HG03432 (cell line): ENCODE results near the gene EIF1AD.
"Not testable (repeated sequence)": the region's sequence is repeated elsewhere in the genome, so short reads cannot be mapped to it uniquely, and the experiment has no call there.

ENCODE experiments used
- ATAC-seq: cut with Tn5 transposase; IDR thresholded peaks from one replicate; pipeline ENCODE4 v1.9.1; 2021; ENCODE audit warnings: mild to moderate bottlenecking, moderate library complexity; ENCODE audit not compliant: unreplicated experiment

EIF1AD gene, protein sequence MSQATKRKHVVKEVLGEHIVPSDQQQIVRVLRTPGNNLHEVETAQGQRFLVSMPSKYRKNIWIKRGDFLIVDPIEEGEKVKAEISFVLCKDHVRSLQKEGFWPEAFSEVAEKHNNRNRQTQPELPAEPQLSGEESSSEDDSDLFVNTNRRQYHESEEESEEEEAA

DNA sequence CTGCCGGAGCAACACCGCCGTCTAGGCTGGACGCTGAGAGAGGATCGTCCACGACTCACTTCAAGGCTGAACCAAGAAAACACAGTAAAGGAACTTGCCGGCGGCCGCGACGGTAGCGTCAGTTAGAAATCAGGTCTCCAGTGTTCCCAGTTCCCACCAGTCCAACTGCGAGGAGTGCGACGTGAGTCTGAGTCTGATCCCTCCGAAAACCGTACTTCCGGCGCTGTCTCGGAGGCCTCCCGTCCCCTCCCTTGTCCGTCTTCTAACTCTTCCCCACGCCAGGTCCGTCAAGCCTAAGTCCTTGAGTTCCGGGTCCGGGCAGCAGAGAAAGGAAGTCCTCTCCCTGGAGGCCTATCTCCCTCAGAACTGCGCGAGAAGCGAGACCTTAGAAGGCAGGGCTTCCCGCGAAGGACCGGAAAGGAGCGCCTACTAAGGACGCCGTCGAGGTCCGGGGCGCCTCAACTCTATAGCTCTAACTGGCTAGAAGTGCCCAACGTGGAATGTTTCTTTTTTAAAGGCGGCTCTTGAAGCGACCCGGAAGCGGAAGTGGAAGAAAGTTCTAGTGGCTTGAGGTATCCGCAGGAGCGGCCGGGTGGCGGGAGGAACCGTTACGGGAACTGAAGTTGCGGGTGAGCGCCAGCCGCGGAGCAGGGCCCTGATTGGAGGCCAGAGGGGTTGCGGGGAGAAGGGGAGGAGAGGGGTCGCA, at the start of gene EIF1AD, which contains the start of gene BANF1:
Gene EIF1AD (minus strand): TSS at position 216 of the 706 bp plus-strand sequence. CDS start 1,768 bp downstream, outside the sequence.
Gene BANF1 (plus strand): TSS at position 562 of the 706 bp plus-strand sequence. CDS start 748 bp downstream, outside the sequence.
- ATAC-seq: peak; percentile 73

- no peak for ATAC-seq
Measured at GRCh38 chr11:66051371-66051765, 49.4 kb upstream of the EIF1AD start.

DNA sequence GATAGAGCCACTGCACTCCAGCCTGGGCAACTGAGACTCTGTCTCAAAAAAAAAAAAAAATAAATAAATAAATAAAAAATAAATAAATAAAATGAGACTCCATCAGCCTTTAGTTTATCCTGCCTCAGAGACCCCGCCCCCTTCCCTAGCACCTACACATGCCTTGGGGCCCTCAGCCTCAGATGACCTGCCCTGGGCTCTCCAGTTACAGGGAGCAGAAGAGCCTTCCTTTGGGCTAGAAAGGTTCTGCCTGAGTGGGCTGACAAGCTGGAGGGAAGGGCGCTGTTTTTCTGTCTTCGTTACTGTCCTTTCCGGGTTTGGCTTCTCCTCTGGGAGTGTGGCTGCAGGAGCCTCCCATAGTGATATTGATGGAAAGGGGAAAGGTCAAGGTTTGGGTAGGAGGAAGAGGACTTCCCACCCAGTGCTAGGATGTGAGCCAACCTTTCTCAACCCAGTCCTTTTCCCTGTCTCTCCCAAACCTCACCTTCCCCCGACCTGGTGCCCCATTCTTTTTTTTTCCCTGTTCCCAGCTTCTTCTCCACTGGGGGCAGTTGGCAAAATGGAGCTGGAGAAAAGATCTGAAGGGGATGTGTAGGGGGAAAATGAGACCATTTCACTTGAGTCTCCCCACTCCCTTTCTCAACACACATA, 48.7 kb upstream of the EIF1AD start:
- ATAC-seq: no peak

GRCh38 chr11:66048547-66049323, 46.8 kb upstream of the EIF1AD start, which contains the start of gene GAL3ST3:
Gene GAL3ST3 (minus strand): TSS chr11:66049161. CDS start chr11:66045415, 3,746 bp downstream.
- ATAC-seq: no peak

- ATAC-seq: no peak
Measured at GRCh38 chr11:66047541-66048365, 45.8 kb upstream of the EIF1AD start.

DNA sequence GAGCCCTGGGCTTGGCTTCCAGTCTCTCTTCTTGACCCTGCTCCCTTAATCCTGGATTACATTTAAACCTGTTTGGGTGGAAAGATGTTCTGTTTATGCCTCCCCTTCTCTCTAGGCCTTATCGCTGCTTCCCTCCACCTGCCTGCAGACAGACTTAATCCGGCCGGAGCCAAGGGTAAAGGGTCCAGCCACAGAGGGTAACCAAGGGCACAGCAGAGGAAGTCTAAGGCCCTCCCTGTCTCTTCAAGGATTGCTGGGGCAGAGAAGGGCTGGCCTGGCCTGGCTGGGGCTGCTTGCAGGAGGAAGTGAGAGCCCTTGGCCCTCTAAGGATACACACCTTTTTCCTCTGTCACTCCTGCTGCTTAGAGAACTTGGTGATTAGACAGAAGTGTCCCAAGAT, 44.9 kb upstream of the EIF1AD start:
- ATAC-seq: no peak

- peak; percentile 74 for ATAC-seq
Measured at GRCh38 chr11:66045177-66045639, 43.3 kb upstream of the EIF1AD start.

DNA sequence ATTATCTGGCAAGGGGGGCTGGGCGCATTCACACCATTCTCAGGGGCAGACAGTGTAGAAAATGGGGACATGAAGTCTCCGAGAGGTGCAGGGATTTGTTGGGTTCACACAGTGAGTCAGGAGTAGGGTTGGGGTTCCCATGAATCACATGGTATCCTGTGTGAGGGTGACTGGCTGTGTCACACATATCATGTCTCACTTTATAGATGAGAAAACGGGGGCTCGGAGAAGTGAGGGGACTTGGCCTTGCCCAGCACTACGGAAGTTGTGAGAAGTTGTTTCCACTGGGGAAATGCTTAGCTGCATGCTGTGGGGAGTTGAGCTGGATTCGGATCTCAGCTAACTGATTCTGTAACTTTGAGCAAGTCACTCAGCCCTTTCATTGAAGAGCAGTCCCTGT, 42.8 kb upstream of the EIF1AD start:
- peak; percentile 14 for ATAC-seq

DNA sequence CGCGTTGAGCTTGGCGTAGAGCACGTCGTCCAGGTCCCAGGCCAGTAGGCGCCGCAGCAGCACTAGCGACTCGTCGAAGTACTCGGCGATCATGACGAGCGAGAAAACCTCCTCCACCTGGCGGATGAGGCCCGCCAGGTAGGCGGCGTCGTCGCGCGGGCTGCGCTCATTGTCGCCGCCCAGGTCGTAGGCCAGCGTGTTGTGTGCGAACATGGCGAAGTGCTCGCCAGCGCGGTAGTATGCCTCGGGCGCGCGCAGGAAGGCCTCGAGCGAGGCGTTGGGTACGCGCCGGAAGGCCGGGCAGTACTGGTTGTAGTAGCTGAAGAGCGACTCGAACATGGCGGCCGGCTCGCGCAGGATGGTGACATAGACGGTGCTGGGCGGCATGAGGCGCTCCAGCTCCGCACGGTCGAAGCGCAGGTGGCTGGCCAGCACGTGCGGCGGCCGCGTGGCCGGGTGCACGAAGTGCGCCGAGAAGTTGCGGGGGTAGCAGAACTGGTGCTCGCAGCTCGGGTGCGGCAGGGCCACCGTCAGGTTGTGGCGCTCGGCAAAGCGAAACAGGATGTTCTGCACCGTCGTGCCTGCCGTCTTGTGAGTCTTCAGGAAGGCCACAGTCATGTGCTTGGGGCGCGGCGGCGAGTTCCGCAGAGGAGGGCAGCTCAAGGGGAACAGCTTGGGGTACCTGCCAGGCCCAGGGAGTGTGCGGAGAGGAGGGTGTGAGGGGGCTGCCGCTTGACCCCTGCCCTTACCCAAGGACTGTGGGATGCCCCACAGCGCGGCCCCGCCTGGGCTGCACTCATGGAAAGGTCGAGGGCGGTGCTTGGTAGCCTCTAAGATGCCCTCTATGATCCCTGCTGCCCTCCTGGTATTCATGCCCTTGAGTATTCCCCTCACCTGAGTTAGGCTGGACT, 41.3 kb upstream of the EIF1AD start:
- ATAC-seq: no peak

DNA sequence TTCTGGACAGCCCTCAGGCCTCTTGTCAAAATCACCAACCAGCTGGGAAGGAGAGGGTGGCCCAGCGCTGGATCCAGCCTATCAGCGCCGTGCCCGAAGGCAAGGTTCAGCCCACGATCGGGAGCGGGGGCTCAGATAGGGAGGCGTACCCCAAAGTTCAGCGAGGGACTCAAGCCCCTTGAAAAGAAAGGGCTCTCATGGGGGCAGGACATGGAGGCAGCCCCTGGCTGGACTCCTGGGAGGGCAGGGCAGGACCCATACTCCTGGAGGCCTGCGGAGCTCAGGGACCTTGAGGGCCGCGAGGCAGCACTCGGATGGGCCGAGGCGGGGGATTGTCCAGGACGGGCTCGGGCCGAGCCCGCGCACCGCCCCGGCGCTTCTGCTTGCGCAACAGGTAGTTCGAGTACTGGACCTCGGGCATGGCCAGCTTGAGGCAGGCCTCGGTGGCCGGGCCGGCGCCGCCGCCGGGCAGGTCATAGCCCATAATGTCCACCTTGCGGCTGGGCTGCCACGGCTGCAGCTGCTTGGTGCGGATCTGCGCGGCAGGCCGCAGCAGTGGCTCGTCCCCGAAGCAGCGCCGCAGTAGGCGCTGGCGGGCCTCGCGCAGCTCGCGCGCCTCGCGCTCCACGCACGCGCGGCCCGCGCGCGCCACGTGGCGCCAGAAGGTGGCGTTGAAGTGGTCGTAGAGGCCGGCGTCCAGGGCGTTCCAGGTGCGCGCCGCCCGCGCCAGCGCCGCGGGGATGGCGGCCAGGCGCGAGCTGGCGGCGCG, 40.5 kb upstream of the EIF1AD start:
- no peak for ATAC-seq

DNA sequence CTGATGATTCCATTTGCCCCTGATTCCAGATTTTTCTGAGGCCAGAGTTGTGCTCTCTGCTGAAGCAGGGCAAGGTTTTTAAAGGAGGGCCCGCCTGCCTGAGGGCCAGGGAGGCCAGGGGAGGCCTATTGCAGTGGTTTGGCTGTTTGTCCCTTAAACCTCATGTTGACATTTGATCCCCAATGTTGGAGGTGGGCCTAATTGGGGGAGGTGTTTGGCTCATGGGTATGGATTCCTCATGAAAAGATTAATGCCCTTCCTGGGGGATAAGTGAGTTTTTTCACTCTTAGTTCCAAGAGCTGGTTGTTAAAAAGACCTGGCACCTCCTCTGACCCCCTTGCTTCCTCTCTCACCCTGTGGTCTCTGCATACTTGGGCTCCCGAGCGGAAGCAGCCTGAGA, 37.8 kb upstream of the EIF1AD start:
- ATAC-seq: no peak

- ATAC-seq: no peak
Measured at GRCh38 chr11:66037327-66037726, 35.4 kb upstream of the EIF1AD start.

GRCh38 chr11:66036334-66036710, 34.4 kb upstream of the EIF1AD start:
- ATAC-seq: no peak

- ATAC-seq: no peak
Measured at GRCh38 chr11:66035653-66036333, 33.8 kb upstream of the EIF1AD start.

GRCh38 chr11:66032957-66033735, 31.2 kb upstream of the EIF1AD start:
- ATAC-seq: no peak

DNA sequence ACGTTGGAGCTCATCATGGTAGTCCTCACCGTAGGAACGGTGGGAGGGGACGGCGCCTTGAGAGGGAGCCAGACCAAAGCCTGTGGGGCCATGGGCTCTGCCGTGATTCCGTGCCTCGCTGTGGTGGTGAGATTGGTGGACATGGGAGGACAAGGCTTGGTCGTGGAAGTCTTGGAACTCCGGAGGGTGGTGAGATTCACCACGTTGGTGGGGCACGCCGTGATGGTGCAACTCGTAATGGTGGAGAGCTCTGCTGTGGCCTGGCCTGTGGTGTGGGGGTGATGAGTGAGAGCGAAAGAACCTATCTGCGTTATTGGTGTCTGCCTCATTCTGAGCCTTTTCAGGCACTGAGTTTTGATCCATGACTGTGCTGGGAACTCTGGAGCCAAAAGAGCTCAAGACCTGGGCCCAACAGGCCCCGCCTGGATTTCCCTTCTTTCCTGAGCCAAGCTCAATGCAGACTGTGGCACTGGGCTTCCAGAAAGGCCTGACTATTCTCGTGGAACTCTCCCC, 24.1 kb upstream of the EIF1AD start, which contains the start of gene CATSPER1:
Gene CATSPER1 (minus strand): TSS at position 463 of the 513 bp plus-strand sequence. CDS start 100 bp downstream, at position 363.
- no peak for ATAC-seq

GRCh38 chr11:66023186-66023440, 21.2 kb upstream of the EIF1AD start:
- ATAC-seq: not testable (repeated sequence)
